ENCODE results near the gene TMEM191B.
"Not testable (repeated sequence)": the region's sequence is repeated elsewhere in the genome, so short reads cannot be mapped to it uniquely, and the experiment has no call there.

The TMEM191B gene

GRCh38 chr22:18527752-18528596 lies at the start of gene TMEM191B:
Gene TMEM191B, plus strand, starts transcription at chr22:18527802. Its CDS starts 179 bp downstream, at chr22:18527981.
- not testable (repeated sequence) for DNase-seq

GRCh38 chr22:18496227-18496626 lies 31.4 kb upstream of the TMEM191B start:
- DNase-seq: not testable (repeated sequence)

DNA sequence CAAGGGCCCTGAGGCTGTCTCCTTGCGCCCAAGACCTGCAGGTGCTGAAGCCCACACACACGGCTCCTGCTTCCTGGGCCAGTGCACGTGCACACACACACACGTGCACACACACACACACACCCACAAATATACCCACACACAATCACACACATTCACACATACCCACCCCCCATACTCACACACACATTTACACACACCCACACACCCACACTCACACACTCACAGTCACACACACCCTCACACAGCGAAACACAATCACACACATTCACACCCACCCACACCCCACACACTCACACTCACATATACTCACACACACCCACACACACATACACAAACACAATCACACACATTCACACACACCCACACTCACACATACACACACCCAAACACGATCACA lies 16.3 kb upstream of the TMEM191B start:
- not testable (repeated sequence) for DNase-seq

- DNase-seq: not testable (repeated sequence)
Measured at GRCh38 chr22:18512378-18512777, 15.2 kb upstream of the TMEM191B start.

DNA sequence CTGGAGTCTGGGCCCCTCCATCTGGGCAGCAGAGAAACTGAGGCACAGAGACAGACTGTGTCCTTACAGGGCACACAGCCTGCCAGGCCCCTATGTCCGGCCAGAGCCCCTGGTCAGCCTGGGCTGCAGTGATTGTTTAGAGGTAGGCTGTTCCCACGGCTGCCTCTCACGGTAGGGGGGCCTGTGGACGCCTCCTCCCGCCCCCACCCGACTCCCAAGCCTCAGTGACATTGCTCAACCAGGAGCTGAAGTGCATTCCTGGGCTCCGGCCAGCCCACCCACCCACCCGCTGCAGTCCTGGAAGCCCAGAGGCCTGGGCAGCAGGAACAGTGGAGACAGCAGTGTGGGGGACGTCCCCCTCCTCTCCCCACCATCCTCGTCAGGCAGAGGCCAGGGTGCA lies 14.1 kb upstream of the TMEM191B start:
- not testable (repeated sequence) for DNase-seq

- not testable (repeated sequence) for DNase-seq
Measured at GRCh38 chr22:18518061-18518460, 9.5 kb upstream of the TMEM191B start, which contains the start of gene GGTLC3. Gene GGTLC3, minus strand, starts transcription at chr22:18518161. Its CDS starts 264 bp downstream, at chr22:18517897.

DNA sequence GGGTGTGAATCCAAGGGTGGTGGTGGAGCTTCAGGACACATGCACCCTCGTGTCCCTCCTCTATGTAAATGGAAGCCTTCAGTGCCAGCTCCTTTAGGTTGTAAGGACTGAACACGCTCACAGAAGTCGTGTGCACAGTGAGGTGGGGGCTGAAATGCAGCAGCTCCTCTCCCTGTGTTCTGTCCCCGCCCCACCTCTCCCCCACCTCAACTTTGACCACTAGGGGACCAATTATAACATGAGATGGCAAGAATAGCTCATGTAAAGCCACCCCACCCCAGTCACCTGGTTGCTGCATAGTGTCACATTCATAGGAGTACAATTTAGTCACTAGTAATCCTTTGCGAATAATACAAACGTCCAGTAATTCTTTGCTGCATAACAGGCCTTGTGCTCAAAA lies 4.8 kb upstream of the TMEM191B start:
- DNase-seq: not testable (repeated sequence)

DNA sequence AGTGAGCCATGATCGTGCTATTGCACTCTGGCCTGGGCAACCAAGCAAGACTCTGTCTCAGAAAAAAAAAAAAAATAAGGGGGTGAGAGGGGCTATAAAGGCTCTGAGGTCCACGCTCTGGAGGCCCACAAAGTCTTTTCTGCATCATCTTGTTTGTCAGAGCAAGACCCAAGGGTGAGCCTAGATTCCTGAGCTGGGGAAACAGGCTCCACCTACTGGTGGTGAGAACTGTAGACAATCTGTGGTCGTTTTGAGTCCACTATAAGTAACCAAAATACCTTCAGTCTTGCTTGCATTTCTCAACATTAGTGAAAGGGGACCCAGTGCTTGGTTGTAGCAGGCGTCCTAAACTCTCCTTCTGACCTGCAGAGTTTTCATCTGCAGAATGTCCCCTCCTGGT lies 4.3 kb upstream of the TMEM191B start:
- not testable (repeated sequence) for DNase-seq

DNA sequence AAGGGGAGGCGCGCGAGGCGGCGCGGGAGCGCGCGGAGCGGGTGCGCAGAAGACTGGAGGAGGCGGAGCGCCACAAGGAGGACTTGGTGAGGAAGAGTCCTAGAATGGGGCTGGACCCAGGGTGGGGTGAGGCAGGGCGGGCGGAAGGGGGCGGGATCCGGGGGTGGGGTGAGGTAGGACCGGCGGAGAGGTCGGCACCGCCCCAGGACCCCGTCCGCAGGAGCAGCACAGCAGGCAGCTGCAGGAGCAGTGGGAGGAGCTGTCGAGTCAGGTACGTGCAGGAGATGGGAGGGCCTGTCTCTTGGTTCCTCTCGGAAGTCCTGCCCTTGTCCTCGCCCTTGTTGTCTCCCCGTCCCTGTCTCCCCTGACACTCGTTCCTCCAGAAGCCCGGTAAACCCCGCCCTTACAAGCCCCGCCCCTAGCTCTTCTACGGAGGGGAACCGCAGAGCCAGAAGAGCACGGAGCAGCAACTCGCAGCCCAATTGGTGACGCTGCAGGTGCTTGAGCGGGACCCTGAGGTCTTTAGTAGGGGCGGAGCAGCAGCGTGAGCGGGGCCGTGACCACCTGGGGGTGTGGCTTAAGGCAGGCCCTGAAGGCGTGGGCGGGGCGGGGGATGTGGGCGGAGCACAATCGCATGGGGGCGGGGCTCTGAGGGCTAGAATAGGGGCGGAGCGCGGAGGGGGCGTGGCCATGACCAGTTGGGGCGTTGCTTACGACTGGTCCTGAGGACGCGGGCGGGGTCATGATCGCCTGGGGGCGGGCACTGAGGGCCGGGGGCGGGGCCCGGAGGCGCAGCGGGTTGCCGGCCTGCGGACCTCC lies 1.2 kb downstream of the TMEM191B start:
- DNase-seq: peak; percentile 65

DNA sequence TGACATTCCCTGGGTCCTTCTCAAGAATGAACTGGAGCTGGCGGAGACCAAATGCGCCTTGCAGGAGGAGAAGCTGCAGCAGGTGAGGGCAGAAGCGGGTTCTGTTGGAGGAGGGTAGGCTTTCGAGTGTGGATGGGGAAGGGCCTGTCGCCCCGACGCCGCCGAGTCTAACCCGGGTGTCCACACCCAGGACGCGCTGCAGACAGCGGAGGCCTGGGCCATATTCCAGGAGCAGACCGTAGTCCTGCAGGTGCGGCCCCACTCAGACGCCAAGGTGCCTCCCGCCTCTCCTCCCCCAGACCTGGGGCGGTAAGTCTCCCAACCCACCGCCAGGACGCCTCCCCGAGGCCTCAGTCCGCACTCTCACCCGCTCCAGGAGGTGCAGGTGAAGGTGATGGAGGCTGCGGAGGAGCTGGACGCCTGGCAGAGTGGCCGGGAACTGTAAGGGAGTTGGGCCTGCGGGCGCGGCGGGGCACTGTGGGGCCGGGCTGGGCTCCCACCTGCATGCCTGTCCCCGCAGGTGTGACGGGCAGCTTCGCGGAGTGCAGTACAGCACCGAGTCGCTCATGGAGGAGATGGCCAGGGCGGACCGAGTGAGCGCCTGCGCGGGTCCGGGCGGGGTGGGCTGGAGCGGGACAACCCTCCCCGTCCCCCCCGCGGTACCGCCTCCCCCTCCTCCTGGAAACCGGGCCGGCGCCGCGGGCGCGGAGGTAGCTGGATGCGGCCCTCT lies 2.0 kb downstream of the TMEM191B start:
- not testable (repeated sequence) for DNase-seq

DNA sequence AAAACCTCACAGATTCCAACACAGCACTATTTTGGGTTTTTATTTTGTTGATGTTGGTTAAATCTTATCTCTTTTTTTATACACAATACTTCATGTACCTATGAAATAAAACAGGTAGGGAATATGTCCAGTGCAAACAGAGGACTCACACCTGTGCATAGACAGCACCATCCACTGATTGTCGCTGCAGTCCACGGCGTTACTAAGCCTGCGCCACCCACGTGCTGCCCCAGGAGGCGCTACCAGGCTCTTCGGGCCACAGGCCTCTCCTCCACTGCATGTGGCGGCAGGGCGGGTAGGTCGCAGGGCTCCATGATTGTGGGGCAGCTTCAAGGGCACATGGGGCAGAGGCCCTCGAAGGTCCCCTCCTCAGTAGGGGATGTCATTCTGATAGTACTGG lies 6.0 kb downstream of the TMEM191B start:
- DNase-seq: not testable (repeated sequence)

GRCh38 chr22:18534315-18534714 lies 6.7 kb downstream of the TMEM191B start:
- not testable (repeated sequence) for DNase-seq

- not testable (repeated sequence) for DNase-seq
Measured at GRCh38 chr22:18539994-18540393, 12.4 kb downstream of the TMEM191B start.

DNA sequence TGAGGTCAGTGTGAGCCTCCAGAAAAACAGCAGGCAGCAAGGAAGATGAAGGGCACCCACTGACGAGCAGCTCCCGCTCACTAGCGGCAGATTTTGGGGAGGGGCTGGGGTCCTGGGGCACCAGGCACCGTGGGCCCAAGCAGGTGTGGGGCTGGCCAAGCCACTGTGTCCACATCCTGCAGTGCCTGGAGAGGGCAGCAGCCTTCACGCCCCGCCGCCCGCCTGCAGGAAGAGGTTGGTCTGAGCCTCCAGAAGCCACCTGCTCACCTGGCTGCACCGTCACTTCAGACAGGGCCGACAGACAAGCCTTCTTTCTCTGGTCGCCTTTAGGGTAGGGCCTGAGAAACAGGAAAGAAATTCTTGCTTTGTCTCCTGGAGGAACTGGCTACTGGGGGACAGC lies 15.8 kb downstream of the TMEM191B start:
- not testable (repeated sequence) for DNase-seq

- not testable (repeated sequence) for DNase-seq
Measured at GRCh38 chr22:18544615-18545014, 17.0 kb downstream of the TMEM191B start.

DNA sequence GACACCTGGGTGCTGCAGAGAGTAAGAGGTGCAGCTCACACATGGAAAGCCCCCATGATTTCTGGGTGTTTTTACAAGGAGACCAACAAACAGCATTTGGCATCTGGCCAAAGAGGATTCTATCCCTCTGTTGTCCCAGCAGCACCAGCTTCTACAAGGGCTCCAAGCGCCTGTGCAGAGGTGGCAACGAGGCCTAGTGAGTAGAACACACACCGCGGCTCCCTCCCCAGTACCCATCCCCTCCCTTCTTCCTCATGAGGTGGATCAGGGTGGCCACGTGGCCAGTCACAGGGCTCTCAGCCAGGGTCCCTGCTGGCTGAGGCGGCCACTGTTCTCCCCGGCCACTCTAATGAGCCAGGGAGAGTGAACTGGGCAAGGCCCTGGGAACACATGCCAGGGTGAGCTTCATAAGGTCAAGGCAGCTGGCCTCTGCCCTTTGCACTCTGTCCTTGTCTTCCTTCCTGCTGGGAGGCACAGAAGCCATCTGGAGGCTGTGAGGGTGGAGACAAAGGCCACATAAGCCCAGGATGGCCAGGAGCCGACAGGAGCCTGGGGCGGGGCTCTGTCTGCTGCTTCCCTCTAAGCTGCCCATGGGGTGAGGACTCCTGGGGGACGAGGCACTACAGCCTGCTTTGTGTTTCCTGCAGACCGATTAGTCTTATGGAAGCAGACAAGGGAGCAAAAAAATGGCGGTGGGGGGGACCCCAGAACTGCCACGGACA lies 22.0 kb downstream of the TMEM191B start:
- DNase-seq: not testable (repeated sequence)

DNA sequence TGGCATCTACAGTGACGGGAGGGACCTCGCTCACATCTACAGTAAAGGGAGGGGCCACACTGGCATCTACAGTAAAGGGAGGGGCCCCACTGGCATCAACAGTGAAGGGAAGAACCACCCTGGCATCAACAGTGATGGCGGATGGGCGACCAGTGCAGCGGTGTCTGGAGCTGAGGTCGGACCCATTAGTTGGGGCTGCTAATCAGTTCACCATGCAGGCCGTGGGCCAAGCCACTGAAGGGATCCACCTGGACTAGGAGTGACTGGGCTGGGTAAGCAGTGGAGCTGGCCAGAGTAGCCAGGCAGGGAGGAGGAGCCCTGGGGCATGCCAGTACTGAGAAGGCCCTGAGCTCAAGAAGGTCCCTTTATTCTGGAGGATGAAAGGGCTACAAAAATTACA lies 23.4 kb downstream of the TMEM191B start:
- not testable (repeated sequence) for DNase-seq

GRCh38 chr22:18552839-18553597 lies 25.4 kb downstream of the TMEM191B start:
- DNase-seq: not testable (repeated sequence)

DNA sequence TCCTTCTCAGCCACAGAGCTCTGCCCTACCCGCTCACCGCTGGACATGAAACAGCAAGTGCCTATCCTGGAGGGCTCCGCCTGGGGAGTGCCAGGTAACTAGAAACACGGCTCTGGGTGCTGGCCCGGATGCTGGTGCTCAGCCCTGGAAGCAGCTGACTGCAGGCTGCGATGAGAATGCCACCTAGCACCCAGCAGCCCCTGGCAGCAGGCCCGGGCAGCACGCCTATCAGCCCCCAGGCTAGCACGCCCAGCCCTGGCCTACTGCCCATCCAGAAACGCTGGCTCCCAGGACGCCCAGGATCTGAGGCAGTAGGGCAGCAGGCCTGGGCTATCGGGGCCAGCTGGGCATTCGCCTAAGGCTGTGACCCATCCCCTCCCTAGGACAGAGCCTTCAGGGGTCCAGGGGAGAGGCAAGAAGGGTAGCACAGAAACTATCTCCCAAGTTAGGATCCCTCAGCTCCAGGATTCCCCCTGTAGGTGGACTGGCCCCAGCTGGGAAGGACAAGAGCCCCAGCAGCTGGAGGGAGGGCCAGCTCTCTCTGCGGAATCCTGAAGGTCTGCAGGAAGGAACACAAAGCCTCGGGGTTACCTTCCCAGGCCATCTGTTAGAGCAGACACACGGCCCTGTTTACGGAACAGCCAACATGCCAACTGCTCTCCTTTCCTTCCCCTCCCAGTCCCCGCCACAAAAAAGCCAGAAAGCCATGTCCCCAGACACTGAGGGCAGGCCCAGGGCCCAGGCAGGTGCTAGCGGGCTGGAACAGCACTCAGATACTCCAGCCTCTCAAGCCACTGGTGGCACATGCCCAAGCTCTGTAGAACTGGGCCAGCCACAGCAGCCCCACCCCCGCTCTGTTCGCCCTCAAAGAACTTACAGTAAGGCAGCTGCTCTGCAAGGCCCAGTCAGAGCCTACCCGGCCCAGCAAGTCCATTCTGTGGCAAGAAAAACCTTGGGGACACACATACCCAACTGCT lies 27.0 kb downstream of the TMEM191B start:
- DNase-seq: not testable (repeated sequence)

DNA sequence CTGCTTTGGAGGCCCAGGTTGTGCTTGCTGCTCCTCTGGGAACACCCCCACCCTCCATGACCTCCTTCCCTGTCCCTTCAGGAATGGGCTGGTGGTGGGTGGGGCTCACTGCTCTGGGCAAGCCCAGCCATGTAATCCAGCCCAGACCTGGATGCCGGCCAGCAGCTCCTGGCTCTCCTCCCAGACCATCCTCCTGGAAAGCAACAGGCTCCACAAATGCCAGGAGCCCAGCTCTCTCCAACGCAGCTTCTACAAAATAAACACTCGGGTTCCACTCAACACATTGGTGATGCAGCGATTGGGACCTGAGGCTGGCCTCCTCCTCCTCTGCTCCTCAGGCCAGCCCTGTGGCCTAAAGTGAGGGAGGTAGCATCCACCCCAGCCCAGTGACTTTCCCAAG lies 30.9 kb downstream of the TMEM191B start:
- not testable (repeated sequence) for DNase-seq
